ENCODE measurements around the gene ISG20. TPM values are rescaled to one million over a fixed set of nuclear protein-coding genes. Genes with fewer than 3 reads are reported as not detected.
A peak's percentile ranks its signal among the peaks of the same experiment; 100 is the strongest.

Gene ISG20
- total RNA-seq, 1 experiment from 2014 or later, result 75.6 TPM

- DNase-seq, result no peak
- Mint-ChIP-seq H3K27me3 (ENCODE audit: unreplicated experiment) (no peaks in the 10 kb centered on the region), H3K4me3 (ENCODE audit: low read depth, unreplicated experiment) (no peak overlapping the region), H3K4me1 (ENCODE audit: low read depth, unreplicated experiment) (peaks cover 44% of the 10 kb centered on the region), H3K9me3 (ENCODE audit: low read depth, unreplicated experiment) (no peaks in the 10 kb centered on the region), H3K36me3 (ENCODE audit: insufficient read depth, unreplicated experiment) (peaks cover 33% of the 10 kb centered on the region), H3K27ac (ENCODE audit: unreplicated experiment) (no peak overlapping the region)
- BruUV-seq (replicated peaks), result no TSS peak
- TF ChIP-seq CTCF (IDR thresholded peaks at IDR 0.05; ENCODE audit: unreplicated experiment), result no peak
- CTCF ChIA-PET, result no interaction called here
- intact Hi-C loops (cut with micrococcal nuclease; ENCODE audit: unreplicated experiment), result no loop called here
Observed at GRCh38 chr15:88617790-88618189, 21.0 kb upstream of the ISG20 start.

GRCh38 chr15:88618686-88619085 is 20.1 kb upstream of the ISG20 start:
- Mint-ChIP-seq H3K4me3 (ENCODE audit: low read depth, unreplicated experiment) (no peak overlapping the region), H3K27ac (ENCODE audit: unreplicated experiment) (no peak overlapping the region), H3K9me3 (ENCODE audit: low read depth, unreplicated experiment) (no peaks in the 10 kb centered on the region), H3K27me3 (ENCODE audit: unreplicated experiment) (no peaks in the 10 kb centered on the region), H3K36me3 (ENCODE audit: insufficient read depth, unreplicated experiment) (peaks cover 41% of the 10 kb centered on the region), H3K4me1 (ENCODE audit: low read depth, unreplicated experiment) (peaks cover 44% of the 10 kb centered on the region)
- CTCF ChIA-PET, result no interaction called here
- TF ChIP-seq CTCF (IDR thresholded peaks at IDR 0.05; ENCODE audit: unreplicated experiment), result no peak
- intact Hi-C loops (cut with micrococcal nuclease; ENCODE audit: unreplicated experiment), result no loop called here
- BruUV-seq (replicated peaks), result no TSS peak
- no peak for DNase-seq

- TF ChIP-seq CTCF (IDR thresholded peaks at IDR 0.05; ENCODE audit: unreplicated experiment), result no peak
- Mint-ChIP-seq H3K9me3 (ENCODE audit: low read depth, unreplicated experiment) (no peaks in the 10 kb centered on the region), H3K27me3 (ENCODE audit: unreplicated experiment) (no peaks in the 10 kb centered on the region), H3K36me3 (ENCODE audit: insufficient read depth, unreplicated experiment) (peaks cover 48% of the 10 kb centered on the region), H3K27ac (ENCODE audit: unreplicated experiment) (no peak overlapping the region), H3K4me1 (ENCODE audit: low read depth, unreplicated experiment) (peaks cover 42% of the 10 kb centered on the region), H3K4me3 (ENCODE audit: low read depth, unreplicated experiment) (no peak overlapping the region)
- no peak for DNase-seq
- BruUV-seq (replicated peaks), result no TSS peak
- CTCF ChIA-PET, result no interaction called here
- intact Hi-C loops (cut with micrococcal nuclease; ENCODE audit: unreplicated experiment), result loop anchor here (5.0 kb wide), 1 partner anchor 38 kb away; no protein-coding TSS in a partner anchor
Observed at GRCh38 chr15:88619796-88620195, 19.0 kb upstream of the ISG20 start.

GRCh38 chr15:88620995-88621772 is 17.6 kb upstream of the ISG20 start, which contains the start of gene AEN:
Gene AEN (plus strand): TSS chr15:88621340. CDS start chr15:88626210, 4,870 bp downstream.
- BruUV-seq (replicated peaks), result no TSS peak
- CTCF ChIA-PET, result interaction anchor here (1.6 kb wide), 2 partner anchors 17 to 39 kb away, joined by 4 to 9 read pairs; partner anchors contain the start of gene ISG20
- Mint-ChIP-seq H3K27me3 (ENCODE audit: unreplicated experiment) (no peaks in the 10 kb centered on the region), H3K36me3 (ENCODE audit: insufficient read depth, unreplicated experiment) (peaks cover 42% of the 10 kb centered on the region), H3K27ac (ENCODE audit: unreplicated experiment) (peak within 1 kb of the TSS; percentile 91), H3K4me1 (ENCODE audit: low read depth, unreplicated experiment) (peaks cover 28% of the 10 kb centered on the region), H3K4me3 (ENCODE audit: low read depth, unreplicated experiment) (peak within 1 kb of the TSS; percentile 85), H3K9me3 (ENCODE audit: low read depth, unreplicated experiment) (no peaks in the 10 kb centered on the region)
- TF ChIP-seq CTCF (IDR thresholded peaks at IDR 0.05; ENCODE audit: unreplicated experiment), result no peak
- intact Hi-C loops (cut with micrococcal nuclease; ENCODE audit: unreplicated experiment), result loop anchor here (5.0 kb wide), 1 partner anchor 36 kb away; no protein-coding TSS in a partner anchor
- DNase-seq, result peak; percentile 98
